Measurements from ENCODE around the gene DAP.

Gene DAP

GRCh38 chr5:10653751-10654400 is 107.2 kb downstream of the DAP start:
- H3K79me1 ChIP-seq (ENCODE audit: low read length) = no peaks in the 10 kb centered on the region
- no peak overlapping the region for H3K23ac ChIP-seq (ENCODE audit: low read length)
- H3K9ac ChIP-seq (ENCODE audit: low read length) = no peak overlapping the region
- H3K14ac ChIP-seq (ENCODE audit: low read length) = no peak overlapping the region
- H3K4me2 ChIP-seq (ENCODE audit: low read length) = no peak overlapping the region
- no peak overlapping the region for H2AFZ ChIP-seq (ENCODE audit: insufficient read depth, low read length, poor library complexity)
- no peaks in the 10 kb centered on the region for H3K27me3 ChIP-seq (ENCODE audit: insufficient read depth, low read length)
- no peaks in the 10 kb centered on the region for H3K79me2 ChIP-seq (ENCODE audit: control insufficient read depth, insufficient read depth, low read length, poor library complexity)
- WGBS (ENCODE audit: extremely low coverage, insufficient coverage, insufficient read length) = no CpG with 5 or more reads among the region's 12 CpGs
- H2BK12ac ChIP-seq (ENCODE audit: low read length) = no peak overlapping the region
- no peak overlapping the region for H2BK120ac ChIP-seq (ENCODE audit: insufficient read depth, low read length, poor library complexity)
- H2AK5ac ChIP-seq (ENCODE audit: low read length) = no peak overlapping the region
- H4K91ac ChIP-seq (ENCODE audit: low read depth, low read length) = no peak overlapping the region
- H3K18ac ChIP-seq (ENCODE audit: low read length) = no peak overlapping the region
- H4K12ac ChIP-seq (ENCODE audit: low read depth, low read length) = no peak overlapping the region
- no peaks in the 10 kb centered on the region for H3K9me3 ChIP-seq (ENCODE audit: insufficient read depth, low read depth, low read length)
- no peak for DNase-seq
- no peak overlapping the region for H3K4ac ChIP-seq (ENCODE audit: low read depth, low read length)
- H3K36me3 ChIP-seq (ENCODE audit: control insufficient read depth in 1 of 2, insufficient read depth in 2 of 2, low read length in 2 of 2) = peaks cover 44 to 51% of the 10 kb centered on the region in 2 experiments
- H3K4me3 ChIP-seq (ENCODE audit: low read depth, low read length) = no peak overlapping the region
- no peak overlapping the region for H4K8ac ChIP-seq (ENCODE audit: low read depth, low read length)
- H3K27ac ChIP-seq (ENCODE audit: low read depth, low read length) = no peak overlapping the region
- no peak overlapping the region for H2BK5ac ChIP-seq (ENCODE audit: low read depth, low read length, poor library complexity)
- no peaks in the 10 kb centered on the region for H3K4me1 ChIP-seq (ENCODE audit: control insufficient read depth in 1 of 2, insufficient read depth in 2 of 2, low read length in 2 of 2)

- Histone ChIP-seq H3K79me2 (ENCODE audit: control insufficient read depth, insufficient read depth, low read length, poor library complexity) (no peaks in the 10 kb centered on the region), H3K14ac (ENCODE audit: low read length) (no peak overlapping the region), H2BK12ac (ENCODE audit: low read length) (no peak overlapping the region), H4K8ac (ENCODE audit: low read depth, low read length) (no peak overlapping the region), H3K36me3 (ENCODE audit: control insufficient read depth in 1 of 2, insufficient read depth in 2 of 2, low read length in 2 of 2) (peaks cover 44 to 51% of the 10 kb centered on the region in 2 experiments), H3K27ac (ENCODE audit: low read depth, low read length) (no peak overlapping the region), H2AFZ (ENCODE audit: insufficient read depth, low read length, poor library complexity) (no peak overlapping the region), H3K27me3 (ENCODE audit: insufficient read depth, low read length) (no peaks in the 10 kb centered on the region), H3K79me1 (ENCODE audit: low read length) (no peaks in the 10 kb centered on the region), H3K23ac (ENCODE audit: low read length) (no peak overlapping the region), H3K4me3 (ENCODE audit: low read depth, low read length) (no peak overlapping the region), H2BK5ac (ENCODE audit: low read depth, low read length, poor library complexity) (no peak overlapping the region), H3K4ac (ENCODE audit: low read depth, low read length) (no peak overlapping the region), H3K4me2 (ENCODE audit: low read length) (no peak overlapping the region), H4K12ac (ENCODE audit: low read depth, low read length) (no peak overlapping the region), H3K9ac (ENCODE audit: low read length) (no peak overlapping the region), H4K91ac (ENCODE audit: low read depth, low read length) (no peak overlapping the region), H3K18ac (ENCODE audit: low read length) (no peak overlapping the region), H2AK5ac (ENCODE audit: low read length) (no peak overlapping the region), H2BK120ac (ENCODE audit: insufficient read depth, low read length, poor library complexity) (no peak overlapping the region), H3K4me1 (ENCODE audit: control insufficient read depth in 1 of 2, insufficient read depth in 2 of 2, low read length in 2 of 2) (no peaks in the 10 kb centered on the region), H3K9me3 (ENCODE audit: insufficient read depth, low read depth, low read length) (no peaks in the 10 kb centered on the region)
- DNase-seq = no peak
- WGBS (ENCODE audit: extremely low coverage, insufficient coverage, insufficient read length) = no CpG with 5 or more reads among the region's 4 CpGs
These were observed 108.0 kb downstream of the DAP start for GRCh38 chr5:10653043-10653442.

- H4K91ac ChIP-seq (ENCODE audit: low read depth, low read length) = no peak overlapping the region
These were observed 108.4 kb downstream of the DAP start for GRCh38 chr5:10652606-10653005.

GRCh38 chr5:10652151-10652550 is 108.9 kb downstream of the DAP start:
- Histone ChIP-seq H2BK12ac (ENCODE audit: low read length) (no peak overlapping the region), H3K79me2 (ENCODE audit: control insufficient read depth, insufficient read depth, low read length, poor library complexity) (no peaks in the 10 kb centered on the region), H3K4me1 (ENCODE audit: control insufficient read depth in 1 of 2, insufficient read depth in 2 of 2, low read length in 2 of 2) (no peaks in the 10 kb centered on the region), H3K27me3 (ENCODE audit: insufficient read depth, low read length) (no peaks in the 10 kb centered on the region), H3K18ac (ENCODE audit: low read length) (no peak overlapping the region), H3K23ac (ENCODE audit: low read length) (no peak overlapping the region), H3K79me1 (ENCODE audit: low read length) (no peaks in the 10 kb centered on the region), H3K36me3 (ENCODE audit: control insufficient read depth in 1 of 2, insufficient read depth in 2 of 2, low read length in 2 of 2) (peaks cover 44 to 51% of the 10 kb centered on the region in 2 experiments), H3K4ac (ENCODE audit: low read depth, low read length) (no peak overlapping the region), H4K91ac (ENCODE audit: low read depth, low read length) (no peak overlapping the region), H2BK5ac (ENCODE audit: low read depth, low read length, poor library complexity) (no peak overlapping the region), H3K27ac (ENCODE audit: low read depth, low read length) (no peak overlapping the region), H3K9ac (ENCODE audit: low read length) (no peak overlapping the region), H2AFZ (ENCODE audit: insufficient read depth, low read length, poor library complexity) (no peak overlapping the region), H4K12ac (ENCODE audit: low read depth, low read length) (no peak overlapping the region), H3K4me2 (ENCODE audit: low read length) (no peak overlapping the region), H3K14ac (ENCODE audit: low read length) (no peak overlapping the region), H2AK5ac (ENCODE audit: low read length) (no peak overlapping the region), H3K9me3 (ENCODE audit: insufficient read depth, low read depth, low read length) (no peaks in the 10 kb centered on the region), H3K4me3 (ENCODE audit: low read depth, low read length) (no peak overlapping the region), H2BK120ac (ENCODE audit: insufficient read depth, low read length, poor library complexity) (no peak overlapping the region), H4K8ac (ENCODE audit: low read depth, low read length) (no peak overlapping the region)
- no CpG with 5 or more reads among the region's 13 CpGs for WGBS (ENCODE audit: extremely low coverage, insufficient coverage, insufficient read length)
- no peak for DNase-seq

More at GRCh38 chr5:10652606-10653005, 108.4 kb downstream of the DAP start:
- no CpG with 5 or more reads among the region's 8 CpGs for WGBS (ENCODE audit: extremely low coverage, insufficient coverage, insufficient read length)
- Histone ChIP-seq H2AK5ac (ENCODE audit: low read length) (no peak overlapping the region), H3K4me2 (ENCODE audit: low read length) (no peak overlapping the region), H3K23ac (ENCODE audit: low read length) (no peak overlapping the region), H3K9ac (ENCODE audit: low read length) (no peak overlapping the region), H3K79me2 (ENCODE audit: control insufficient read depth, insufficient read depth, low read length, poor library complexity) (no peaks in the 10 kb centered on the region), H2BK12ac (ENCODE audit: low read length) (no peak overlapping the region), H3K27me3 (ENCODE audit: insufficient read depth, low read length) (no peaks in the 10 kb centered on the region), H3K4me3 (ENCODE audit: low read depth, low read length) (no peak overlapping the region), H3K4me1 (ENCODE audit: control insufficient read depth in 1 of 2, insufficient read depth in 2 of 2, low read length in 2 of 2) (no peaks in the 10 kb centered on the region), H3K27ac (ENCODE audit: low read depth, low read length) (no peak overlapping the region), H3K18ac (ENCODE audit: low read length) (no peak overlapping the region), H4K12ac (ENCODE audit: low read depth, low read length) (no peak overlapping the region), H2BK5ac (ENCODE audit: low read depth, low read length, poor library complexity) (no peak overlapping the region), H3K9me3 (ENCODE audit: insufficient read depth, low read depth, low read length) (no peaks in the 10 kb centered on the region), H3K14ac (ENCODE audit: low read length) (no peak overlapping the region), H3K79me1 (ENCODE audit: low read length) (no peaks in the 10 kb centered on the region), H2BK120ac (ENCODE audit: insufficient read depth, low read length, poor library complexity) (no peak overlapping the region), H3K4ac (ENCODE audit: low read depth, low read length) (no peak overlapping the region), H2AFZ (ENCODE audit: insufficient read depth, low read length, poor library complexity) (no peak overlapping the region), H3K36me3 (ENCODE audit: control insufficient read depth in 1 of 2, insufficient read depth in 2 of 2, low read length in 2 of 2) (peaks cover 44 to 51% of the 10 kb centered on the region in 2 experiments), H4K8ac (ENCODE audit: low read depth, low read length) (no peak overlapping the region)
- DNase-seq = no peak

All from trophoblast cell (in vitro differentiated cells and primary cell).